Astrocyte of the spinal cord (primary cell): ENCODE results near the gene DNAJC7.
A peak's percentile ranks its signal among the peaks of the same experiment; 100 is the strongest.

Source experiments
- DNase-seq: peaks from one replicate; pipeline ENCODE4 v3.0.0; 2011; ENCODE audit warnings: low read depth, low spot score
- H3K4me3 ChIP-seq: 2 replicates; pipeline ENCODE4 v1.5.1; 2011; ENCODE audit warnings: low read depth, mild to moderate bottlenecking, low read length, moderate library complexity
- CTCF ChIP-seq: IDR thresholded peaks from 2 replicates; pipeline ENCODE4 v1.5.1; 2012; ENCODE audit warnings: low read depth, mild to moderate bottlenecking, low read length, inconsistent platforms
- in situ Hi-C: cut with HindIII; loops from 2 replicates; pipeline ENCODE4 v1.10.0; 2017; ENCODE audit warnings: low sequenced_read_pairs

Gene DNAJC7

GRCh38 chr17:42051645-42052044, 34.4 kb upstream of the DNAJC7 start:
- no peak for TF ChIP-seq CTCF
- no peak for DNase-seq
- no peak overlapping the region for H3K4me3 ChIP-seq
- in situ Hi-C loops = no loop called here

GRCh38 chr17:42051013-42051400, 33.8 kb upstream of the DNAJC7 start:
- H3K4me3 ChIP-seq = no peak overlapping the region
- DNase-seq = no peak
- in situ Hi-C loops = no loop called here
- TF ChIP-seq CTCF = no peak

- peak within 1 kb of the TSS; percentile 37 for H3K4me3 ChIP-seq
- in situ Hi-C loops = no loop called here
- peak; percentile 32 for TF ChIP-seq CTCF
- no peak for DNase-seq
Observed at GRCh38 chr17:42050393-42051012, 33.3 kb upstream of the DNAJC7 start, which contains the start of gene C17orf113. Gene C17orf113 (minus strand): TSS chr17:42050601. CDS start chr17:42043376, 7,225 bp downstream.

- peak overlapping the region; percentile 37 for H3K4me3 ChIP-seq
- in situ Hi-C loops = no loop called here
- DNase-seq = no peak
- TF ChIP-seq CTCF = no peak
Observed at GRCh38 chr17:42049834-42050392, 32.7 kb upstream of the DNAJC7 start.

GRCh38 chr17:42047343-42047742, 30.1 kb upstream of the DNAJC7 start:
- in situ Hi-C loops = no loop called here
- no peak overlapping the region for H3K4me3 ChIP-seq
- no peak for TF ChIP-seq CTCF
- no peak for DNase-seq

- DNase-seq = no peak
Observed at GRCh38 chr17:42045719-42046118, 28.5 kb upstream of the DNAJC7 start.

More at GRCh38 chr17:42045719-42046118, 28.5 kb upstream of the DNAJC7 start:
- TF ChIP-seq CTCF = no peak
- H3K4me3 ChIP-seq = no peak overlapping the region
- in situ Hi-C loops = no loop called here
